ENCODE data around the gene FIGNL1.

DNA sequence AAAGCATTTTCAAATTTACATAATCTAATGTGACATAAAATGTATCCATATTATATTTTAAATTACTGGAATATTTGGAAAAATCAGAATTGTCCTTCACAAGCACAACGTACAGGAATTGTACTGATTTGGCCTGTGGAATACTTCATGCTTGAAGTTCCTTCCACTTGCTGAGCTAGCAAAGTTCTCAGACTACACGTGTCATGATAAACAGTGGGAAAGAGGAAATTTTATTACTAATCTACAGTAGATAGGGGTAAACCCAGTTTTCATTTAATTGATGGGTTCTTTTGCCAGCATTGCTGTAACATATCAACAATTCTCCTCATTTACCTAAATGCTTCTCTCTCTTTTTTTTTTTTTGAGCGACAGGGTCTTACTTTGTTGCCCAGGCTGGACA is 45.6 kb upstream of the FIGNL1 start:
- TF ChIP-seq POLR2A (IDR thresholded peaks at IDR 0.05; ENCODE audit: borderline replicate concordance, extremely low read depth, insufficient read depth, insufficient read length) (no peak), YY1 (IDR thresholded peaks at IDR 0.05; ENCODE audit: extremely low read depth, insufficient replicate concordance, low read depth, low read length) (no peak), CTCF (IDR thresholded peaks at IDR 0.05 in 2 of 3, conservative IDR thresholded peaks at IDR 0.05 in 1 of 3; ENCODE audit: borderline replicate concordance in 1 of 3, insufficient read depth in 1 of 3, low read depth in 2 of 3, low read length in 2 of 3) (no peak), SRF (IDR thresholded peaks at IDR 0.05; ENCODE audit: low read depth) (no peak), EZH2 (IDR thresholded peaks at IDR 0.05) (no peak)
- TF ChIP-seq, protein P1, sequence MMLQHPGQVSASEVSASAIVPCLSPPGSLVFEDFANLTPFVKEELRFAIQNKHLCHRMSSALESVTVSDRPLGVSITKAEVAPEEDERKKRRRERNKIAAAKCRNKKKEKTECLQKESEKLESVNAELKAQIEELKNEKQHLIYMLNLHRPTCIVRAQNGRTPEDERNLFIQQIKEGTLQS (IDR thresholded peaks at IDR 0.05), result no peak

Data from HCT116 (cell line).